HG03064 (cell line): ENCODE results near the gene GRIA1.

Experiments
- ATAC-seq: cut with Tn5 transposase; IDR thresholded peaks from one replicate; pipeline ENCODE4 v1.9.1; 2021; ENCODE audit warnings: low read depth; ENCODE audit not compliant: unreplicated experiment

The GRIA1 gene

GRCh38 chr5:153601377-153601776, 110.9 kb downstream of the GRIA1 start:
- ATAC-seq: peak; percentile 75

GRCh38 chr5:153605386-153605785, 114.9 kb downstream of the GRIA1 start:
- no peak for ATAC-seq

GRCh38 chr5:153610009-153610408, 119.5 kb downstream of the GRIA1 start:
- ATAC-seq: no peak

GRCh38 chr5:153610811-153611210, 120.3 kb downstream of the GRIA1 start:
- no peak for ATAC-seq

GRCh38 chr5:153613144-153613543, 122.7 kb downstream of the GRIA1 start:
- no peak for ATAC-seq

DNA sequence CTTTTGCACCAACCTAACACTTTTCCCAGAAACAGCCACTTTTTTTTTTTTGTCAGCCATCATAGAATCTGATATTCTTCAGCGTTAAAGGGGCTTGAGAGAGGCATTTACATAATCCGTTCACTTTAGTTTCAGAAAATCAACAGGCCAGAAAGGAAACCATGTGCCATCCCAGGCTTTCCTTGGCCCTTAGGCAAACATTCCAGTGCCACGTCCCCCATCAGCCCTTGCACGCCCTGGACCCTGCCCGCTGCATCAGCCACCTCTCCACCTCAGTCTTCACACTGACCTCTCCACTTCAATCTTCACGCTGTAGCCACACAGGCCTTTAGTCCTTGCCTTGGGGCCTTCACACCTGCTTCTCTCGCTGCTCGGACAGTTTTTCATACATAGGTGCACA, 123.2 kb downstream of the GRIA1 start:
- no peak for ATAC-seq

GRCh38 chr5:153617190-153617589, 126.7 kb downstream of the GRIA1 start:
- ATAC-seq: no peak

- ATAC-seq: no peak
Observed at GRCh38 chr5:153618307-153618706, 127.8 kb downstream of the GRIA1 start.

DNA sequence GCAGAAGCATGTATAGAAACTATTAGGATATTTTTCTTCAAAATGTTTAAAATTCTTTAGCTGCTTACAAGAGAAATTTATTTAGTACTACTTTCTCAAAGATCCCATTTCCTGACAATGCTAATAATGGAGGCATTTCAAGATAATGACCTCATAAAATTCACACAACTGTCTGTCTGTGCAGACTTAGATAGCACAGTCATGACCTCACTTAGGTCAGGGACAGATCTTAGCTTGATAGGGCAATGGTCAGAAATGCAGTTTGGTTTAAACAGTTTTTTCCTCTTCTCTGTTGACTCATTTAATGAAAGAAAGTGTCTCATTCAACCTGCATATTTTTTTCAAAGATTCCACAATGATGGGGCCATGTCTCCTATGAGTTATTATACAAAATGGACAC, 128.4 kb downstream of the GRIA1 start:
- ATAC-seq: no peak

- no peak for ATAC-seq
Observed at GRCh38 chr5:153619771-153620170, 129.3 kb downstream of the GRIA1 start.

DNA sequence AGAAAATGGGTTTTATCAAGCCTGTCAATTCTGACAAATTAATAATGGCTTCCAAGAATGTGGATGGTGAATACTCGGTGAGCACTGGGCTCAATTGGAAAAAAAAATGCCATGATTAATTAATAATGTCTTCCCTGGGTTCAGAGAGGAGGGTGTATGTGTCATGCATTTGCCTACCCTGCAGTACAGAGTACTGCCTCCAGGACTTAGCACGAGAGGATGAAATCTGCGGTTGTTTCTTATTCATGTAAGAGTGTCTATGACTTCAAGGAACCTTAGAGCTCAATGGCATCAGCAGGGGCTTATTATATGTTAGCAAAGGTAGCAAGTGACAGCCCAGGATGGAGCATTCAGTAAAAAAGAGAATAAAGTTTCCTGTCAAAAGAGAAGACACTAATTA, 132.7 kb downstream of the GRIA1 start:
- ATAC-seq: no peak

GRCh38 chr5:153623751-153624450, 133.4 kb downstream of the GRIA1 start:
- ATAC-seq: no peak

- no peak for ATAC-seq
Observed at GRCh38 chr5:153624451-153624765, 133.9 kb downstream of the GRIA1 start.

DNA sequence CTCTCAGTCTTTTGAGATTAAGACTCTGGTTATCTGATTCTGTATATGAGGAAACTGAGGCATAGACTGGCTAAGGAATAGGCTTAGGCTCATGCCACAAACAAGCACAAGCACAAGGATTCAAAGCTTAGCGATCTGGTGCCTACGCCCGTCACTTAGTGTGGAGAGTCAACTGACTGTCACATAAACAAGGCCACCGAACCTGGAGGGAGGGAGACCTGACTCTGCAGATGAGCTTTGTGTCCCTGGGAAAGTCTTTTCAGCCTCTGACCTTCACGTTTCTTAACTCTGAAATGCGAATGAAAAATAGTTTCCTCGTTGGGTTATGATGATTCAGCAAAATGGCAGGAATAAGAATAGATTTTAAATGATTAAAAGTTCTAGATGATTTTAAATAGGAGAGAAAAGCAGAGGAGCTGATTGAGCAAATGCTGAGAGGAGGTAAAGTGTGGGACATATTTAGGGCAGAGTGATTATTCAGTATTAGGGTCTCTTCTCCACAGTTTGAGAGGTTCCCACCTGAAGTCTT, 135.4 kb downstream of the GRIA1 start:
- no peak for ATAC-seq

DNA sequence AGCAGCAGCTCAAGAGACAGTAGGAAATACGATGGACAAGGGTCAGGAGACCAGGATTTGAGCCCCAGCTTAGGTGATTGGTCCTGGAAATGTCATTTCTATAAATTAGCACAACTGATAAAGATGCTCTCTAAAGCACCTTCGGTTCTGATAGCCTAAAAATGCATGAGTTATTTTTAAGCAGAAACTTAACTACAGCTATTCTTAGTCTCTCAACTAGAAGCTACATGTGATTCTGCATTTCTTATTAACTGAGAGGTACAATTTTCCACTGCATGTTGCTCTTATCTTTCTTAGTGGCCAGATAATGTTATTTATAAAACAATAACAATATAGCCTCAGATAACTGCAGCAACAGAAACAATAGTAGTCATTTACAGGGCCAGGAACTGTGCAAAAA, 136.4 kb downstream of the GRIA1 start:
- ATAC-seq: no peak

- no peak for ATAC-seq
Observed at GRCh38 chr5:153629027-153629895, 138.8 kb downstream of the GRIA1 start.

- no peak for ATAC-seq
Observed at GRCh38 chr5:153630546-153630945, 140.1 kb downstream of the GRIA1 start.

DNA sequence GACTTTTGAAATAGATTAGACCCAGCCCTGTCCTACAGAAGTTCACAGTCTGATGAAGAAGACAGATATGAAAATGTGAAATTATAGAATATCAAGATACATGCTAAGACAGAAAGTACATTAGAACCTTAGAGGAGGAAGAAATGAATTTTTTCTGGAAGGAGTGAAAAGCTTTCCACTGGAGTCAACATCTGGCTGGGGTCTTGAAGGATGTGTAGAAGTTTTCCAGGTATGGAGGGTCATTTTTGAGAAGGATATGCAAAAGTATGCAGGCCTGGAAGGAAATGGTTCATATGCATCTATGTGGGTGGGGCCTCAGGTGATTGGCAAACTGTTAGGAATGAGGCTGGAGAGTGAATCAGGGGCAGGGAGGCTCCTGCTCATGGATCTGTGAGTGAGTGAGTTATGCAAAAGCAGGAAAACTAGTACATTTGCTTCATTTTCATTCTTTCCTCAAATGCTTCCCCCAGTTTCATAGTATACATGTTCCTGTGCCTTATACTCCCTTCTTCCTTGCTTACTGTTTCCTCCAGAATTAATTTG, 142.3 kb downstream of the GRIA1 start:
- no peak for ATAC-seq

DNA sequence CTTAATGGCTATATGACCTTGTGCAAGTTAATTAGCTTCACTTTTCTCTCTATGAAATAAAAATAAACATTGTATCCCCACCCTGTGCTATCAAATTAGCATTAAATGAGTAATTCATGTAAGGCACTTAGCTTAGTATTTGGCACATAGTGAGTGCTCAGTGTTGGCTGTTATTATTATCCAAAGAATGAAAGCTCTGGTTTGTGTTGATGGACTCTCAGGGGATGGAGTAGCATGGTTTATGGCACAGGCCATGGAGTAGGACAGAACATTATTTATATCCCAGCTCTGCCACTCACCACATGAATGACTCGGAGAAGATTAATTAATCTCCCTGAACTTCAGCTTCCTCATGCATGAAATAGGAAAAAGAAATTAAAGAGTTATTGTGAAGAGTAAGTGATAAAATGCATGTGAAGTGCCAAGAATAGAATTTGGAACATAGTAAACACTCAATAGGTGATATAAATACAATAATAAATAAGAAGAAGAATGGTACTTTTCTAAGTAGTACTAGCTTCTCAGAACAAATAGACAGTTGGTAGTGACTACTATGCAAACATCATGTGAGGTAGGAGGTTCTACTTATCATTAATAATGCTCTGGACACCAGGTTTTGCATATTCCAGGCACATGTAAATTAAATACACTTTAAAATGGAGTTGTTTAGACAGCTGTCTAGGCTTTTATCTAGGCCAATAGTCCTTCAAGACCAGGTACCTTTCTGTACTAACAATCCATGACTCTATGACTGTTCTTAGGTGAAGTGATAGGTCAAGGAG, 146.4 kb downstream of the GRIA1 start:
- ATAC-seq: no peak

- no peak for ATAC-seq
Observed at GRCh38 chr5:153640293-153640692, 149.8 kb downstream of the GRIA1 start.

DNA sequence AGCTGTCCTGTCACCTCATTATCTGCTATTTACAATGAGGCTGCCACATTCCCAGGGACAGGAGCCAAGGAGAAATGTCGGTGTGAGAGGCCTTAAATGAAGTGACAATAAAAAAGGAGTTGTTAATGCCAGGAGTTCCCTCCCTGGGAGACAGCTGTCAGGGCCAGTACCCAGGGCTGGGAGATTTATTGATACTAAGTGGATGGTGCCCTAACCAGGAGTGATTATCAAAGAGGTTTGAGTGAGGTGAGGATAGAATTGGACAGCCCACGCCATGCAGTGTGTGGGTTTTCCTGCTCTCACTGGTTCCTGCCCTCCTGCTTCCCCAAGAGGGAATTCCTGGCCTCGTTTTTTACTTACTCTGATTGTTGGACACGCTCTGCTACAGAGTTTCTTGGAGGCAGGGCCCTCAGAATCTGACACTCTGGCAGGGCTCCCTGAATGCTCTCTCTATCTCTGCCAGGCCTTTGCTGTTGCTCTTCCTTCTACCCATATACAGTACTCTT, 150.8 kb downstream of the GRIA1 start:
- no peak for ATAC-seq
